Large intestine (tissue), 3 donors: ENCODE measurements around the gene KLF11. TPM values are rescaled to one million over a fixed set of nuclear protein-coding genes. Genes with fewer than 3 reads are reported as not detected.

Experiments used
- DNase-seq, 2 donors: peaks; one replicate each; pipeline versions ENCODE4 v3.0.0 to v3.0.0-alpha.2; 2013
- H3K27ac ChIP-seq: one replicate; pipeline ENCODE4 v1.5.1; 2013; ENCODE audit warnings: low read length
- H3K27me3 ChIP-seq: 2 replicates; pipeline ENCODE4 v1.6.1; 2013; ENCODE audit warnings: low read length; ENCODE audit not compliant: control insufficient read depth, insufficient read depth
- H3K36me3 ChIP-seq: 2 replicates; pipeline ENCODE4 v1.6.1; 2013; ENCODE audit warnings: low read length; ENCODE audit not compliant: control insufficient read depth, insufficient read depth
- H3K4me1 ChIP-seq: one replicate; pipeline ENCODE4 v1.6.1; 2013; ENCODE audit warnings: low read length; ENCODE audit not compliant: control insufficient read depth, insufficient read depth
- H3K4me3 ChIP-seq: one replicate; pipeline ENCODE4 v1.5.1; 2013; ENCODE audit warnings: low read length
- H3K9me3 ChIP-seq: one replicate; pipeline ENCODE4 v1.6.1; 2013; ENCODE audit warnings: mild to moderate bottlenecking, low read depth, low read length, moderate library complexity; ENCODE audit not compliant: control insufficient read depth
- WGBS: methylation state at CpG from one replicate; pipeline ENCODE4 v1.1.5; 2013; ENCODE audit warnings: low lambda C conversion rate; ENCODE audit not compliant: insufficient coverage; 5-methylcytosine and 5-hydroxymethylcytosine counted together
- polyA plus RNA-seq: library from polyadenylated mRNA; unstranded; fragments of 120-200 nt; gene quantifications from one replicate; pipeline ENCODE4 v1.2.1, GENCODE V29; 2013

Gene KLF11
- polyA plus RNA-seq, 1 donor, result 10.6 TPM

DNA sequence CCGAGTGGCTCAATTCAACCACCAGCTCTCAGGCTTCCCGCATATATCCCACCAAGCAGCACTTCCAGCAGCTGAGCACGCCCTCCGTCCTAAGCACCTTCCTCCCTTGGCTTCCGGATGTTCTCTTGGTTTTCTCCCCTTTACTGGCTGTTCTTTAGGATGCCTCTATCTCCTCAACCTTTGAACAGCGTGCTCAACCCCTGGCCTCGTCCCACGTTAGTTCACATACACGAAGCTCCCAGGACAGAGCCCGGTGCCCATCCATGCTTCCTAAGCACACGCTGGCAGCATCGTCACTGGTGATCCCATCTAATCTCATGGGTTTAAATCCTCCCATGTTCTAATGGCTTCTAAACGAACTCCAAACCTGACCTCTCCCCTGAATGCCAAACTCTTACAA, 33.2 kb downstream of the KLF11 start:
- no peak overlapping the region for H3K4me3 ChIP-seq
- H3K36me3 ChIP-seq, result peaks cover 4% of the 10 kb centered on the region
- WGBS, result 86% methylated on average over 1 of the region's 13 CpGs
- H3K27ac ChIP-seq, result no peak overlapping the region
- peaks cover 19% of the 10 kb centered on the region for H3K4me1 ChIP-seq
- DNase-seq, result no peak
- no peaks in the 10 kb centered on the region for H3K9me3 ChIP-seq
- peaks cover 18% of the 10 kb centered on the region for H3K27me3 ChIP-seq

DNA sequence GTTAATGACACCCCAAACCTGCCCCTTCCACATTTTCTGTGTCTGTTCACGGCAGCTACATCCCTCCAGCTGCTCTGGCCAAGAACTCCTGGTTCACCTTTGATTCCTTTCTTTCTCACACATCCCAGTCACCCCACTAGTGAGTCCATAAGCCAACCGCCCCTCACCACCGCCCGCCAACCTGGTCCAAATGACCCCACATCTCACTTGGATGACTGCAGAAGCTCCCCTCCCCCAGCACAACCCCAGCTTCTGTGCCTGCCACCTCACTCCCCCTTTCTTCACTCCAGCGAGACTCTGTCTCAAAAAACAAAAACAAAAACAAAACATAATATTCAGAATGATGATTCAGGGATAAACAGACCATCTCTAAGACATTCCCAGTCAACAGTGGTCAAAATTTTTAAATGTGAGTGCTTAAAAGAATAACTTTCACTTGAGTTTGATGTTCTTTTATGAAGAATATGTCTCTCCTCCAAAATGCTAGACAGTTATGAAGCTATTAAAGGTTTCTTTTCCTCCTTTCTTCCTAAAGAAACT, 33.7 kb downstream of the KLF11 start:
- Histone ChIP-seq H3K27ac (no peak overlapping the region), H3K4me1 (peaks cover 19% of the 10 kb centered on the region), H3K27me3 (peaks cover 22% of the 10 kb centered on the region), H3K4me3 (no peak overlapping the region), H3K9me3 (no peaks in the 10 kb centered on the region), H3K36me3 (peaks cover 4% of the 10 kb centered on the region)
- no CpG with 5 or more reads among the region's 5 CpGs for WGBS
- no peak for DNase-seq

DNA sequence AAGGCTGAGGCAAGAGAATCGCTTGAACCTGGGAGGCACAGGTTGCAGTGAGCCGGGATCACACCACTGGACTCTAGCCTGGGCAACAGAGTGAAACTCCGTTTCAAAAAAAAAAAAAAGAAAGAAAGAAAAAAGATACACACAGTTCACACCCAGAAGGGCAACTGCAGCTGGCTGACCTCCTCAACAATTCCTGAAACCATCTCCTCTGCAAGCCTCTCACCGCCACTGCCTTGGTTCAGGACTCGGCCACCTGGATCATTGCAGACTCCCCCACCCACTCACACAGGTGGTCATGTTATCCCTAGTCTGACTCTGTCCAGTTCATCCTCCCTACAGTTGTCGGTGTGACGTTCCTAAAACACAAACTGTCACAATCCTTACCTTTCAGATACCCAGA, 34.7 kb downstream of the KLF11 start:
- peaks cover 31% of the 10 kb centered on the region for H3K27me3 ChIP-seq
- no CpG with 5 or more reads among the region's 7 CpGs for WGBS
- no peak overlapping the region for H3K4me3 ChIP-seq
- no peak for DNase-seq
- H3K27ac ChIP-seq, result peak overlapping the region; percentile 12
- no peaks in the 10 kb centered on the region for H3K9me3 ChIP-seq
- peaks cover 4% of the 10 kb centered on the region for H3K36me3 ChIP-seq
- peaks cover 15% of the 10 kb centered on the region for H3K4me1 ChIP-seq

DNA sequence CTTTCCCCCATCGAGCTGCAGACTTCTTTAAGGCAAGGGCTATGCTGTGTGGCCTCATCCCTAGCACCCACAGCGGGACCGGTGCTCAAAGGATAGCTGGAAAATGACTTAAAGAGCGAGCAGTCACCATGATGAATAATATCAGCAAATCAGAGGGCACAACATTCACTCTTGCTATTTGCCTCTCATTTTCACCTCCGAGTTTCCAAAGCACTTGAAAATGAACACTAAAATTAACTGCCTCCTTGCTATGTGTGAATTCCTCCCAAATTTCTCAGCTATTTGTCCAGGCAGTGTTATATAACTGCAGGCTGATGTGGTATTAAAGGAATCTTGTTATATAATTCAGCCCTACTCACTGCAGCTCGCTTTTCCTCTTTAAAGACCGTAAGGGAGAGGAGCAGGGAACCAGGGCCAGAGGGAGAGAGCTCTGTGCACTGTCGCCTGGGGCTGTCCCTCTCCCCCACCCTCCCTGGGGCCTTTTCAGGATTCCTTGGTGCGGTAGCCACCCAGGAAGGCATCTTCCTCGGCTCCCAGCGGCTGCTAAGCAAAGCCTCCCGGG, 35.4 kb downstream of the KLF11 start:
- Histone ChIP-seq H3K27ac (peak overlapping the region; percentile 54), H3K4me1 (peaks cover 11% of the 10 kb centered on the region), H3K4me3 (peak overlapping the region; percentile 52), H3K27me3 (peaks cover 39% of the 10 kb centered on the region), H3K9me3 (no peaks in the 10 kb centered on the region), H3K36me3 (peaks cover 4% of the 10 kb centered on the region)
- 73% methylated on average over 3 of the region's 12 CpGs for WGBS
- no peak for DNase-seq

DNA sequence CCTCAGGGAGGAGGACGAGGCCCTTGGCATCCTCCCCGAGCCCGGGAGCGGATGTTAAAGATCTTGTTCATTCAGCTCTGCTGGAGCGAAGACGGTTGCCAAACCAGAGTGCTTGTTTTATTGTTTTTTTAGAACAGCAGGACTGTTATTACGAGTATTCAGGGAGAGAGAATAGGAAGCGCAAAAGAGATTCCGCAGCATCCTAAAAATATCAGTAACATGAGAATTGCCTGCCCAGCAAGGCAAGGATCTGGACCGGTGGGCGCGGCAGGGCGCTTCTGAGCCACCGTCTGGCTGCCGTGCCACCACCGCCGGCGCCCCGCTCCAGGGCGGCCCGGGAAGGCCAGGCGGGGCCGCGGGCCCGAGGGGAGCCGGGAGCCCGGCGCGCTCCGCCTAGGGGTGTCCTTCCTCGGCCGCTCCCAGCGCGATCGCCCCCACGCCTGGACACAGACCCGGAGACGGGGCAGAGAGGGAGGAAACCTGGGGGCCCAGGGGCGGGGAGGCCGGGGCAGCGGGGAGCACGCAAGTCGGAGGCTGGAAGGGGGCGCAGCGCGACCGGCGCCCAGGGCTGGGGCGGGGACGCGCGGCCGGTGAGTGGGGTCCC, 36.0 kb downstream of the KLF11 start:
- WGBS, result no CpG with 5 or more reads among the region's 53 CpGs
- peak in 1 of 2 donors; percentile 76 for DNase-seq
- peaks cover 11% of the 10 kb centered on the region for H3K4me1 ChIP-seq
- peaks cover 4% of the 10 kb centered on the region for H3K36me3 ChIP-seq
- H3K9me3 ChIP-seq, result no peaks in the 10 kb centered on the region
- peak overlapping the region; percentile 54 for H3K27ac ChIP-seq
- H3K27me3 ChIP-seq, result peaks cover 39% of the 10 kb centered on the region
- peak overlapping the region; percentile 52 for H3K4me3 ChIP-seq

DNA sequence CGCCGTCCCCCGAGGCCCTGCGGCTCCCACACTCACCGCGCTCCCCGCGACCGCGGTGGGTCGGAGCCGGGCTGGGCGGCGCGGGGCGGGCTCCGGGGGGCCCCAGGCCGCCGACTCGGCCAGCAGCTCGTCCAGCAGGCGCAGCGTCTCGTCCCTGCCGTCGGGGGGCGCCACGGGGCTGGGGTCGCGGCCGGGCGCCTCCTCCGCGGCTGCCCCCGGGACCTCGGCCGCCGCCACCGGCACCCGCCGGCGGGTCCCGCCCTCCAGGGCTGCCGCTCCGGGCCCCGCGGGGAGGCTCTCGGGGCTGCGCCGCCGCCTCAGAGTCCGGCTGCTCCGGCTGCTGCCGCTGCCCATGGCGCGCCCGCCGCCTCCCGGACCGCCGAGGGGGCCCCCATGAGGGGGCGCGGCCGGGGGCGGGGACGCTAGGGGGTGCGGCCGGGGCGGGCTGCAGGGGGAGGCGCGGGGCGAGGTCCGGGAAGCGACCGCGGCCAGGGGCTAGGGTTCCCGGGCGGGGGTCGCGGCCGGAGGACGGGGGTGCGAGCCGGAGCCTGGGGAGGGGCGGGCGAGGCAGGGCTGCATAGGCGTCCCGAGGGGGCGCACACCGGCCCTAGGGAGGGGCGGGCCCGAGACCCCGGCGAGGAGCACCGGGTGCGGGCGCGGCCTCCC, 36.7 kb downstream of the KLF11 start, which contains the start of gene CYS1:
Gene CYS1, minus strand, starts transcription at position 542 of the 666 bp plus-strand sequence. Its CDS starts 188 bp downstream, at position 354.
- Histone ChIP-seq H3K4me1 (peaks cover 11% of the 10 kb centered on the region), H3K4me3 (peak within 1 kb of the TSS; percentile 57), H3K27me3 (peaks cover 39% of the 10 kb centered on the region), H3K36me3 (peaks cover 4% of the 10 kb centered on the region), H3K9me3 (no peaks in the 10 kb centered on the region), H3K27ac (peak within 1 kb of the TSS; percentile 83)
- no CpG with 5 or more reads among the region's 98 CpGs for WGBS
- DNase-seq, result peak in 1 of 2 donors; percentile 79

DNA sequence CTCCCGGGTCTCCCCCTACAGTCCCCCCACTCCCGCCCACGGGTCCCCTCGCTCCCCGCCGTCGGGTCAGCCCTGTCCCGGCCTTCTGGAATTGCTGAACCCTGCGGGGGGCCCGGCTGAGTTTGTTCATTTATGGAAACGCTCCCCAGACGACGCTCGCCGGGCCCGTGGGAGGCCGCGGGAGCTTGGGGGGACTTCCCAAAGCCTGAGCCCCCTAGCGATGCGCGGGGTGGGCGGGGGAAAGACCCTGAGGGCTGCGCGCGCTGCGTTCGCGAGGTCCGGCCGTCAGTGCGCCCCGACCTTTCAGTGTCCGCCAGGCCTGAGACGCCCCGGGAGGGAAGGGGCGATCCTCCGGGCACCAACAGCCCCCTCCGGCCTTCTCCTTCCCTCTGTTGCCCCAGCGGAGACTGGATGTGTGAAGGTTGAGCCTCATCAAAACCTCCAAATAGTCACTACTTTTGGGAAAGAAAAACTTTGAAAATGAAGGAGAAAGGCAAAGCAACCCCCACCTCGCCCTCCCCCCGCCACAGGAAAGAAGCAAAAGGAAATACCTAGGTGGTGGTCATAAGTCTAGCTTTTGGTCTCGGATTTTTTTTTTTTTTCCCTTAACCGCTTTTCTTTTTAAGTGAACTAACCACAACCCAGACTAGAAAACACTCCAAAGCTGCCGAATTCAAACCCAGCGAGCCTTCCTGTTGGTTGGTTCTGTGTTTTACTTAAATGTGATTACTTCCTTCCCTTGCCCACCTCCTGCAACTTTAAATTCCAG, 37.4 kb downstream of the KLF11 start:
- H3K27me3 ChIP-seq, result peaks cover 39% of the 10 kb centered on the region
- no peaks in the 10 kb centered on the region for H3K9me3 ChIP-seq
- no peaks in the 10 kb centered on the region for H3K36me3 ChIP-seq
- peak overlapping the region; percentile 83 for H3K27ac ChIP-seq
- WGBS, result 54% methylated on average over 4 of the region's 45 CpGs
- H3K4me1 ChIP-seq, result peaks cover 11% of the 10 kb centered on the region
- H3K4me3 ChIP-seq, result peak overlapping the region; percentile 57
- DNase-seq, result peak in 1 of 2 donors; percentile 74

DNA sequence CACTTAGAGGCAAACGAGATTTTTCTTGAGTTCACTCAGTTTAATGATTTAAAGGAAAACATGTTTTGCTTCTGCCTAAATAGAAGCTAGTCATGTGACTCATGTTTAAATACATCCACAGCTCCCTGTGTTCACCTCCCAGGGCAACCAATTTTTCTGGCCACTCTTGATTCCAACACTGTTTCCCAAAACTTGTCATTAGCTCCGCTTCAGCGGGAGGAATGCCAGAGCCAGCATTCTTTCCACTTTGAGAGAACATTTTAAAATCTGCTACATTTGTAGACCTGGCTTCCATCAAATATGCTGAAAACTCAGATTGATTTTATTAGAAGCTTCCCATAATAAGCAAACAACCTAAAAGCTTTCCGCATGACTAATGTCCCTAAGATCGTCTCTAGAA, 39.7 kb downstream of the KLF11 start:
- Histone ChIP-seq H3K9me3 (no peaks in the 10 kb centered on the region), H3K4me3 (no peak overlapping the region), H3K4me1 (peaks cover 15% of the 10 kb centered on the region), H3K36me3 (no peaks in the 10 kb centered on the region), H3K27me3 (peaks cover 34% of the 10 kb centered on the region), H3K27ac (no peak overlapping the region)
- DNase-seq, result no peak
- WGBS, result 58% methylated on average over 2 of the region's 5 CpGs

DNA sequence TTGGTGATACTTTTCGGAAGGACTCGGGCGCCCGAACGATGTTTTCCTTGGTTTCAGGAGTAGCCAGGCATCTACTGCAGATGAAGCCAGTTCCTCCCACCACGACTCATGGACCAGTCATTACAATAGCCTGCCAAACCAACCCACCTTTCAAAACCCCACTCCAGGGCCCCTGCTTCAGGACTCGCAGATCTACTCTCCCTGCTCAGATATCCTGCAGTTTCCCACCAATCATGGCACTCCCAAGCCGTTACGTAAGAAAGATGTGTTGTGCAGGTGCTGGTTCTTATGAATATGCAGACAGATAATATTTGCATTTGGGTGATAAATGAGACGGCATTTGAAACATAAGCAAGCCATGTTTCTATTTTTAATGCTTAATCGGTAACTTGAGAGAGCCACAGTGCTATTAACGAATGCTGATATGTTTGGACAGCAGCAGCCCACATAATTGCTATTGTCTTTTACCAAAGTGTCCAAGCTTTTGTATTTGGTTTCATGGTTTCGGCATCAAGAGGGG, 40.4 kb downstream of the KLF11 start:
- no peak overlapping the region for H3K27ac ChIP-seq
- peaks cover 10% of the 10 kb centered on the region for H3K4me1 ChIP-seq
- no CpG with 5 or more reads among the region's 13 CpGs for WGBS
- no peak overlapping the region for H3K4me3 ChIP-seq
- H3K36me3 ChIP-seq, result no peaks in the 10 kb centered on the region
- H3K9me3 ChIP-seq, result no peaks in the 10 kb centered on the region
- peaks cover 30% of the 10 kb centered on the region for H3K27me3 ChIP-seq
- DNase-seq, result no peak
